Measurements from ENCODE around the gene NFIX.

- TF ChIP-seq, protein P1, sequence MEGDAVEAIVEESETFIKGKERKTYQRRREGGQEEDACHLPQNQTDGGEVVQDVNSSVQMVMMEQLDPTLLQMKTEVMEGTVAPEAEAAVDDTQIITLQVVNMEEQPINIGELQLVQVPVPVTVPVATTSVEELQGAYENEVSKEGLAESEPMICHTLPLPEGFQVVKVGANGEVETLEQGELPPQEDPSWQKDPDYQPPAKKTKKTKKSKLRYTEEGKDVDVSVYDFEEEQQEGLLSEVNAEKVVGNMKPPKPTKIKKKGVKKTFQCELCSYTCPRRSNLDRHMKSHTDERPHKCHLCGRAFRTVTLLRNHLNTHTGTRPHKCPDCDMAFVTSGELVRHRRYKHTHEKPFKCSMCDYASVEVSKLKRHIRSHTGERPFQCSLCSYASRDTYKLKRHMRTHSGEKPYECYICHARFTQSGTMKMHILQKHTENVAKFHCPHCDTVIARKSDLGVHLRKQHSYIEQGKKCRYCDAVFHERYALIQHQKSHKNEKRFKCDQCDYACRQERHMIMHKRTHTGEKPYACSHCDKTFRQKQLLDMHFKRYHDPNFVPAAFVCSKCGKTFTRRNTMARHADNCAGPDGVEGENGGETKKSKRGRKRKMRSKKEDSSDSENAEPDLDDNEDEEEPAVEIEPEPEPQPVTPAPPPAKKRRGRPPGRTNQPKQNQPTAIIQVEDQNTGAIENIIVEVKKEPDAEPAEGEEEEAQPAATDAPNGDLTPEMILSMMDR (conservative IDR thresholded peaks at IDR 0.05 in 1 of 2, IDR thresholded peaks at IDR 0.05 in 1 of 2; ENCODE audit: low read depth in 1 of 2, low read length in 2 of 2) = no peak
- TF ChIP-seq EZH2 (IDR thresholded peaks at IDR 0.05; ENCODE audit: low read length, missing control alignments) = no peak
These were observed 58.0 kb downstream of the NFIX start for GRCh38 chr19:13053238-13053637.
